Testis (tissue), 3 donors: ENCODE data around the gene CTH. TPM values are rescaled to one million over a fixed set of nuclear protein-coding genes. Genes with fewer than 3 reads are reported as not detected.
A peak's percentile ranks its signal among the peaks of the same experiment; 100 is the strongest.

ENCODE experiments used
- DNase-seq: peaks from one replicate; pipeline ENCODE4 v3.0.0-alpha.2; 2019
- H3K27ac ChIP-seq, 2 donors: fragments of 200-600 bp; sonication (generic); one replicate each; pipeline ENCODE4 v1.5.1; 2019
- H3K27me3 ChIP-seq: fragments of 200-600 bp; sonication (generic); one replicate; pipeline ENCODE4 v1.5.1; 2019
- H3K36me3 ChIP-seq: fragments of 200-600 bp; sonication (generic); one replicate; pipeline ENCODE4 v1.5.1; 2017; ENCODE audit warnings: low read depth; ENCODE audit errors: missing control alignments
- H3K4me1 ChIP-seq: fragments of 200-600 bp; sonication (generic); one replicate; pipeline ENCODE4 v1.5.1; 2019
- H3K4me3 ChIP-seq, 2 donors: fragments of 200-600 bp; sonication (generic); one replicate each; pipeline ENCODE4 v1.5.1; 2017 to 2019
- H3K9me3 ChIP-seq: fragments of 200-600 bp; sonication (generic); one replicate; pipeline ENCODE4 v1.5.1; 2017
- CTCF ChIP-seq, 3 experiments: fragments of 450-650 bp in 2 of 3; fragments of 200-600 bp in 1 of 3; sonication (generic) in 1 of 3; IDR thresholded peaks; one replicate each; pipeline ENCODE4 v1.5.1; 2016 to 2019; ENCODE audit warnings: antibody characterized with exemption in 3 of 3, mild to moderate bottlenecking in 2 of 3, moderate library complexity in 1 of 3
- POLR2A ChIP-seq: fragments of 450-650 bp; IDR thresholded peaks from one replicate; pipeline ENCODE4 v1.6.1; 2017; ENCODE audit warnings: antibody characterized with exemption, mild to moderate bottlenecking, moderate library complexity
- WGBS, 2 donors: methylation state at CpG; one replicate each; pipeline ENCODE4 v1.1.5; 2018; 5-methylcytosine and 5-hydroxymethylcytosine counted together
- intact Hi-C: fragments of 100-400 bp; cut with DNase I; formaldehyde crosslinking; loops from one replicate; pipeline ENCODE4 v1.15.1; 2023; ENCODE audit warnings: low total_unique reads
- polyA plus RNA-seq: library from polyadenylated mRNA; stranded (reverse); fragments of 350-450 nt; fragmentation: Illumina TruSeq; extraction: RNeasy Lipid Tissue Mini Kit (QIAGEN cat#74804); gene quantifications from one replicate; pipeline ENCODE4 v1.2.3, GENCODE V29; 2014; ENCODE audit warnings: low read depth, low replicate concordance; ENCODE audit not compliant: insufficient read depth
- total RNA-seq, 2 donors: library from RNA; depleted of rRNA; stranded (reverse); fragments of >200 nt; gene quantifications; one replicate each; pipeline ENCODE4 v1.2.3, GENCODE V29; 2016

Gene CTH
- total and polyA plus RNA-seq, 3 donors from 2014 or later: 8.9 to 14.0 (median 10.0) TPM

- no peak for DNase-seq
- no peaks in the 10 kb centered on the region for H3K36me3 ChIP-seq
- intact Hi-C loops: no loop called here
- H3K27ac ChIP-seq: no peak overlapping the region
- TF ChIP-seq POLR2A (no peak), CTCF (IDR thresholded peaks at IDR 0.05) (no peak)
- H3K4me1 ChIP-seq: no peaks in the 10 kb centered on the region
- 90 to 95% methylated on average over 2 of the region's 2 CpGs for WGBS, 2 donors
- no peaks in the 10 kb centered on the region for H3K9me3 ChIP-seq
- no peak overlapping the region for H3K4me3 ChIP-seq
- no peaks in the 10 kb centered on the region for H3K27me3 ChIP-seq
Observed at GRCh38 chr1:70431317-70431716, 20.2 kb downstream of the CTH start.

DNA sequence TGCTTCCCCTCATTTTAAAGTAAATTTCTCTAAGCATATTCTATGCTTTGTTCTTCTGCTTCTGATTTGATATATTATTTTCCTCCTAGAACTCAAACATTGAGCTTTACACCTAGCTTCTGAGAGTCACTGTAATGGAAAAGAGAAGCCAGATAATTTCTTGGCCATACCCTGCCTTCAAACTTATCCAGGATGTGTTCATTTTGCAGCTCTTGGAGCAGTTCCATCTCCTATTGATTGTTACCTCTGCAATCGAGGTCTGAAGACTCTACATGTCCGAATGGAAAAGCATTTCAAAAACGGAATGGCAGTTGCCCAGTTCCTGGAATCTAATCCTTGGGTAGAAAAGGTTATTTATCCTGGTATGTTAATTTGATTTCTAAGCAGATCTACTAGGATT is 20.8 kb downstream of the CTH start:
- no peak overlapping the region for H3K4me3 ChIP-seq
- intact Hi-C loops: no loop called here
- WGBS, 2 donors: 84 to 85% methylated on average over 3 of the region's 3 CpGs
- H3K27me3 ChIP-seq: no peaks in the 10 kb centered on the region
- no peak for TF ChIP-seq CTCF (IDR thresholded peaks at IDR 0.05)
- TF ChIP-seq POLR2A: no peak
- no peaks in the 10 kb centered on the region for H3K9me3 ChIP-seq
- H3K36me3 ChIP-seq: no peaks in the 10 kb centered on the region
- no peak overlapping the region for H3K27ac ChIP-seq
- no peak for DNase-seq
- H3K4me1 ChIP-seq: peaks cover 2% of the 10 kb centered on the region

GRCh38 chr1:70434253-70434859 is 23.3 kb downstream of the CTH start:
- Histone ChIP-seq H3K4me3 (no peak overlapping the region), H3K27me3 (no peaks in the 10 kb centered on the region), H3K4me1 (peaks cover 3% of the 10 kb centered on the region), H3K36me3 (no peaks in the 10 kb centered on the region), H3K9me3 (no peaks in the 10 kb centered on the region), H3K27ac (no peak overlapping the region)
- 59 to 94% methylated on average over 1 of the region's 1 CpG for WGBS, 2 donors
- no peak for DNase-seq
- no peak for TF ChIP-seq POLR2A
- TF ChIP-seq CTCF (IDR thresholded peaks at IDR 0.05): no peak
- intact Hi-C loops: no loop called here

DNA sequence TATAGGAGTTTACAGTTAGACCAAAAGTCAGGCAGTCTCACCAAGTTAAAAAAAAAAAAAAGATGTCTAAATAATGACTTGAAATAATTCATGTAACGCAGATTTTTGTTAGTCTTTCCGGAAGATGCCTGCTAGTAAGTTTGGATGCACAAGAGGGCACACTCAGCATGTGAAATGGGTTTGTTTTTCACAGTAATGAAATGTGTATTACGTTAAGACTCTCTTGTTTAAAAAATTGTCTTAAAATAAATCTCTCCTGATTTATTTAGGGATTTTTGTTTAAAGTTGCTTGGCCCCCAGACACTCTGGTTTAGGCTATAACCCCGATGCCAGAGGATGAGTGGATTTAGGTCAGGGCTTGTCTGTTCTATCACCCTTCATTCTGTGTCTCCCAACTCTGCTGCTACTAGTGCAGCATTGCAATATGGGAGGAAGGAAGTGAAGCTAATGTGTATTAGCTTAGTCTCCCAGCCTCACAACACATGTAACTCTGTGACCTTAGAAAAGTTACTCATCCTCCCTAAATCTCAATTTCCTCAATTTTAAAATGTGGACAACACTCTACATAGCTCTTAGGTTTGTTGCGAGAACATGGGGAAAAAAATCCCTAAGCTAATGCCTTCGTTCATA is 25.7 kb downstream of the CTH start:
- Histone ChIP-seq H3K4me3 (no peak overlapping the region), H3K9me3 (no peaks in the 10 kb centered on the region), H3K27ac (no peak overlapping the region), H3K4me1 (peaks cover 3% of the 10 kb centered on the region), H3K36me3 (no peaks in the 10 kb centered on the region), H3K27me3 (no peaks in the 10 kb centered on the region)
- DNase-seq: peak; percentile 26
- intact Hi-C loops: loop anchor here (5.0 kb wide), 1 partner anchor 81 kb away; no protein-coding TSS in a partner anchor
- 63 to 64% methylated on average over 6 of the region's 6 CpGs for WGBS, 2 donors
- TF ChIP-seq POLR2A: no peak
- peak; percentile 31 to 51 (median 40) for TF ChIP-seq CTCF (IDR thresholded peaks at IDR 0.05)

- Histone ChIP-seq H3K4me1 (peaks cover 3% of the 10 kb centered on the region), H3K36me3 (no peaks in the 10 kb centered on the region), H3K27me3 (no peaks in the 10 kb centered on the region), H3K27ac (no peak overlapping the region), H3K9me3 (no peaks in the 10 kb centered on the region), H3K4me3 (no peak overlapping the region)
- intact Hi-C loops: loop anchor here (5.0 kb wide), 1 partner anchor 79 kb away; no protein-coding TSS in a partner anchor
- DNase-seq: no peak
- TF ChIP-seq POLR2A: no peak
- TF ChIP-seq CTCF (IDR thresholded peaks at IDR 0.05): no peak
- 86% methylated on average over 2 of the region's 2 CpGs for WGBS, 2 donors
Observed at GRCh38 chr1:70438529-70438928, 27.5 kb downstream of the CTH start.
